HG02981 (cell line): ENCODE data around the gene MMAB.

Source experiments
- ATAC-seq: cut with Tn5 transposase; IDR thresholded peaks from one replicate; pipeline ENCODE4 v1.9.1; 2021; ENCODE audit warnings: mild to moderate bottlenecking, moderate library complexity; ENCODE audit not compliant: unreplicated experiment

MMAB gene

DNA sequence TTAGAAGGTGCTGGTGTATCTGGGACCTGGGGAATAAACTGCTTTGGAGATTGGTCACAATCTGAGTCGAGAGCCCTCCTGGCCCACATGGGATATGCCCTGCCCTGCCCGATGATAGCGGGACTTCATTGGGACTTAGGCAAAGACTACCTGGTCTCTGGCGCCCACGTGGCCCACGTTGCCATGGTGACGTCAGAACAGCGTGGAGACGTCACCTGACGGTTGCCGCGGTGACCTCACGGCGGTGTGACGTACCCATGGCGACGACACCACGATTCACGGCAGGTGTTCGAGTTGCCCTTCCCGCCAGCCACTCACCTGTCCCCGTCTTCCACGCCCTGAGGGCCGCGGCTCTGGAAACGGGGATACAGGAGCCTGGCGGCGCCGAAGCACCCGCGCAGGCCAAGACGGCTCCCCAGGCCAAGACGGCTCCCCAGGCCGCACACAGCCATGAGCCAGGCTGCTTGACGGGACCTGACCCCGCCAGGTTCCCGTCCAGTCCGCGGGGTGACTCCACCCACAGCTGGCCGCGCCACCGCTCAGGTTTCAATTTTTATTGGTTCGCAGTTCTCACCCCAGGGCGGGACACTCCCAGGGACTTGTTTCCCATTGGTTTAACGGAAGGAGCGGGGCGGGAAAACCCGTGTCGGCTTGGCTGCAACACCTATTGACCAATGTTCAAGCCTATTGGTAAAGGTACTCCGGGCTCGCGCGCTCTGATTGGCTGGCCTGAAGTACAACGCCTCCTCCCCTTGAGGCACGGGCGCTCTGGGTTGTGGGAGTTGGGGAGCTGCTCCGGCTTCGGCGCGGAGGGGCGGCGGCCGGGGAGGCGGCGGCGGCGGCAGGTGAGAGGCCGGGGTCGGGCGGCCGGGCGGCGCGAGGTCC, at the start of gene MMAB, which contains the start of gene MVK:
Gene MMAB, minus strand, starts transcription at position 476 of the 885 bp plus-strand sequence. Its CDS starts 24 bp downstream, at position 452.
Gene MVK, plus strand, starts transcription at position 766 of the 885 bp plus-strand sequence. CDS start 1,029 bp downstream, outside the sequence.
- peak; percentile 96 for ATAC-seq

DNA sequence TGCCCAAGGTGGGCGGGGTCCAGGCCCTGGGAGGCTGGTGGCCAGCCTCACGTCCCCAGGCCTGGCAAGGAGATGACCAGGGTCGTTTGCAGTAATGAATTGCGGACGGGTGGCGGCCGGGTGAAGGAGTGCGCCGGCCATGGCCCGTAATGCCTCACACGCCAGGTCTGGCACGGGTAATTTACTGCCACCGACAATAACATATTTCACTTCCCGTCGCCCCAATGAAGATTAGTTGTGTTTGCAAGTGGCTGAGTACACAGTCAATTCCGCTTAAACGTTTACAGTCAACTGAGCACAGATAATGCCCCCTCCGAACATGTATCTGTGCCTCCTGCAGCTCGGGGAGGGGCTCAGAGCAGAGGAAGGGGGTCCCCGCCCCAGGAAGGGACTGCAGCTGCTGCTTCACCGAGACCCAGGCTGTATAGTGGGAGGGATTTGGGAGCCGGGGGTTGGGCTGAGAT, 48.6 kb upstream of the MMAB start:
- no peak for ATAC-seq

DNA sequence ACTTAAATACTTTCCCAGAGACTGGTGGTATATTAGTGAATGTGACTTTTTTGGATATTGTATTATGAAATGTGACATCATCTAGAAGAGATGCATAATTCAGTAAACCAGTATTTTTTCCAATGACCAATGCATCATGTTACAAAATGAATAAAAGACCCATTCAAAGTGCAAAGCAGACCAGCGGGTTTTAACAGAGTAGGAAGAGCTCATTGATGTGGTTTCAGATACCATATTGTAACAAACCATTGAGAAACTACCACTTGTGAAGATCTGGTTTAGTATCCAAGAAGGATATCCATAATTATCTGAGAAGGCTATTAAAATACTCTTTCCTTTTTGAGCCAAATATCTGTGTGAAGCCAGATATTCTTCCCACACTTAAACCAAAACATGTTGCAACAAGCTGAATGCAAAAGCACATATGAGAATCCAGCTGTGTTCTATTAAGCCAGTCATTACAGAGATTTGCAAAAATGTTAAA, 47.9 kb upstream of the MMAB start:
- no peak for ATAC-seq

DNA sequence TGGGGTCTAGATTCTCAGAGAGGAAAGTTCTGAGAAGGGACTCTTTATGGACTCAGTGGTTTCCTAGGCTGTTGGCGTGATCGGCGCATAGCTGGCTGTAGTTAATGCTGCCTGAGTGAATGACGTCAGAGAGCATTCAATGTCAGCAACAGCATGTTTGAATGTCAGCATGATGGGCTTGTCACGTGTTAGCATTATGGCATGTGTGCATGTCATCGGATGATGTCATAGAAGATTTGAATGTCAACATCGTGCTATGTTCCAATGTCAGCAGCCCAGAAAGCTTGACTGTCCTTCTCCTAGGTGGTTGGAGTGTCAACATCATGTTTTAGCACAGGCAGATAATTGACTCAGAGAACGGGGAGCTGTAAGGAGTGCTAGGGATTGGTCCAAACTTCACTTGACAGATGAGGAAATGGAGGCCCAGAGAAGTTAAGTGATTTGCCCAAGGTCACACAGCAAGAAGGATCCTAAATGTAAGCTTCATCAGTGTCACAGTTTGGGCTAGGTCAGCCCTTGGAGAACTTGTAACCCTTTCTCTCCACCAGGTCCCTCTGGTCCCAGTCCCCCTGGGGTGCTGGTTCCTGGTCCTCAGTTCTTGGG, 45.8 kb upstream of the MMAB start:
- ATAC-seq = no peak

DNA sequence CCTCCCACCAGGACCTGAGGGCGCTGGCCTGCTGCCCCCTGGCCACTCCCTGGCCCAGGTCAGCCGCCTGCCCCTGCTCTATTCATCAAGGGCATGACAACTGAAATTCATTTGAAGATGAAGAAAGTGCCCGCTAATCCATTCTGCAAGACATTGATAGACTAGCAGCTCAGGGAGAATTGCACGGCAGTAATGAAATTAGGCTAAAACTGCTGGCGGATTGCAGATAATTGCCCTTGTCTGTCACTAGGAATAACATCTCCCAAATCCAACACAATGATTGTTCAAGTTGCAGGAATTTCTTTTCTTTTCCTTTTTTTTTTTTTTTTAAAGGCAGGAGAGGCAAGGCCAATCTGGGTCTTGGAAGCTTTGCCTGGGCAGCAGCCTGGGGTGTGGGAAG, 44.8 kb upstream of the MMAB start:
- no peak for ATAC-seq

DNA sequence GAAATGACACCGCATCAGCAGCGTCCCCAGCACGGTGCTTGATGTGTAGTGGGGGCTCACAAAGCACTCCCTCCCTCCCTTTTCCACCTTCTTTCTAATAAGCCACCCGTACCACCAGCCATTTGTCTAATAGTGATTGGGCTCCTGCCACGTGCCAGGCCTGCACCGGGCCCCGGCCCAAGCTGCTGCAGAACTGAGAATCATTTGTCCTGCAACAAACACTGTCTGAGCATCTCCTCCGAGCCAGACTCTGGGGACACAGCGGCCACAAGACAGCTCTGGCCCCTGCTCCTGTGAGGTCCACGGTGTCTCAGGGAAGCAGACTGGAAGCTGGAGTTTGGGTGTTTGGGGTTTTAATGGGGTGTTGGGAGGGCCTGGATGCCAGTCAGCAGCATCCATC, 44.2 kb upstream of the MMAB start:
- no peak for ATAC-seq

DNA sequence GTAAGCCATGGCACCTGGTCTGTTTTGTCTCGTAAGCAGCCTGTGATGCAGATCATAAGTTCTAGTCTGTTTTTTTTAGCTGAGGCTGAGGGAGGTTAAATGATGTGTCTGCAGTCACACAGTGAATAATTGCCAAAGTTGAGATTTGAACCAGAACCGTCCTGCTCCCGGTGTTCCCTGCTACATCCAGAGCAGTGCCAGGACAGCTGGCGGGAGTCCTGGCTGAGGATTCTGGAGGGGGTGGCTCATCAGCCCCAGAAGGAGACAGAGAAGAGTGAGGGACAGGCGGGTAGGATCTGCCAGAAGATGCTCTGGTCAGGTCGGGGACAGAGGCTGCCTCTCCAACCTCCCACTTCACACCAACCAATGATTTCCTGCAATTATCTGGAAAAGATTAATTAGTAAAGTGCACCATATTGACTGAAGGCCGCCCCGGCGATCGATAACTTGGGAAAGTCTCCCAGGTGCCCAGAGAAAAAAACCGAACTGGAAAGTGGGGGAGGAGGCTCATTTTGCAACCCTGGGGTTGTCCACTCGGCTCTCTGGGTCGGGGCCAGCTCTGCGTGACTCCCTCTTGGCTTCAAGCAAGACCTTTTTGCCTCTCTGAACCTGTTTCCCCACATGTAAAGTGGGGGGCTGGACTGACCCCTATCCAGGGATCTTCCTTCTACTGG, 42.4 kb upstream of the MMAB start:
- no peak for ATAC-seq

DNA sequence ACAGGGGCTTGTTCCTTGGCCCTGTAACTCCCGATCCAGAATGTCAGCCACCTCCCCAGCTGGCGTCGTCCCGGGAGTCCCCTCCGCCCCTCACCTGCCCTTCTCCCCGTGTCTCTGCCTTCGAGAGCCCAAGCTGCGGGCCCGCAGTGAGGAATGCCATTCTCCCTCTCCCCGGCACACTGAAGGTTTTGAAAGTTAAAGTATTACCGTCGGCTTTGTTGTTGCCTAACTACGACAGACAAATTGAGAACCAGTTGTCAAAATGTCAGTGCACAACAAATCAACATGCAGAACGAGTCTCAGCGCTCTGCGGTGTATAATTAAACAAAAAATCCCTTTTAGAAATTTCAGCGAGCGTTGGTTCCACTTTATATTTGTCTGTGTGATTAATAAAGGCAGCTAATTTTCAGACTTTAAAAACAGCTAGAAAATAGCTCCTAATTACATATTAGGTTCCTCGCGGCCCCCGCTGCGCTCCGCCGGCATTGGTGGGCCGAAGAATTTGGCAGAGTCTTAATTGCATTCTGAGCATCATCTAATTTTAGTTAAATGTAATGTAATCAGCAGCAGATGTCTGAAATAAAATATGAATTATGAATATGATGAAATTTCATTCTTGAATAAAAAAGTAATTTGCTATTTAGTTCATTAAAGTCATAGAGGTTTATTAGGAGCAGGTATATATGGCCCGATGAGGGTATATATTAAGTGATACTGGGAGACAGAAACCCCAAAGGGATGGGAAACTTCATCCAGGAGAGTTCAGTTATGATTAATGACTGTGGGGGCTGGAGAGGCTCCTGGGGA, 40.5 kb upstream of the MMAB start:
- no peak for ATAC-seq

DNA sequence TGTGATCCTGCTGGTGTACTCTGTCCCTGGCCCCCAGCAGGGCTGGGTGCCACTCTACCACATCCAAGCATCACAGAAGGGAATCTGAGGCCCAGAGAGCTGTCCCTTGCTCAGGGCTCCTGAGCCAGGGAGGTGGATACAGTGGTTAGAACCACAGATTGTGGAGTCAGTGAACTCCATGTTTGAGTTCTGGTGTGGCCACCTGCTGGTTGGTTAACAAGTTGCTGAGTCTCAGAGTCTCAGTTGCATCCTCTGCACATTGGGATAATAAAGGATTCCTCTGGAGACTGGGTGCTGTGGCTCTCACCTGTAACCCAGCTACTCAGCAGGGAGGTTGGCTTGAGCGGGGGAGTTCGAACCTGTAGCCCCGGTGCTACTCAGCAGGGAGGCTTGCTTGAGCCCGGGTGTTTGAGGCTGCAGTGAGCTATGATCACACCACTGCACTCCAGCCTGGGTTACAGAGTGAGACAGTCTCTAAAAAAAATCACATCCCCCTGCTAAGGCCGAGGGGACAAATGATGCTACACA, 39.7 kb upstream of the MMAB start:
- no peak for ATAC-seq

DNA sequence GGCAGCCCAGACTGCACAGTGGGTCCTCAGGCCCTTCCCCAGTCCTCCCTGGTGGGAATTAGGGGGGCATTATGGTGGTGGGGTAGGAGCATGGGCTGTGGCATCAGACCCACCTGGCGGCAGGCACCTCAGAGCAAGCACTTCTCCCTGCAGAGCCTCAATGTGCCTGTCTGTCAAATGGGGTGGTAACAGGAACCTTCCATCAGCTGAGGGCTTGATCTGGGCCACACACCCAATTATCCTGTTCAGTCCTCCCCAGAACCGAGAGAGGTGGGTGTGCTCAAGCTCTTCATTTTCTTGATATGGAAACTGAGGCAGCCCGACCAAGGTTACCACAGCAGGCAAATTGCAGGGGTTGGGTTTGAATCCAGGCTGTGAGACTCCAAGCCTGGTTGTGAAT, 38.7 kb upstream of the MMAB start:
- no peak for ATAC-seq

DNA sequence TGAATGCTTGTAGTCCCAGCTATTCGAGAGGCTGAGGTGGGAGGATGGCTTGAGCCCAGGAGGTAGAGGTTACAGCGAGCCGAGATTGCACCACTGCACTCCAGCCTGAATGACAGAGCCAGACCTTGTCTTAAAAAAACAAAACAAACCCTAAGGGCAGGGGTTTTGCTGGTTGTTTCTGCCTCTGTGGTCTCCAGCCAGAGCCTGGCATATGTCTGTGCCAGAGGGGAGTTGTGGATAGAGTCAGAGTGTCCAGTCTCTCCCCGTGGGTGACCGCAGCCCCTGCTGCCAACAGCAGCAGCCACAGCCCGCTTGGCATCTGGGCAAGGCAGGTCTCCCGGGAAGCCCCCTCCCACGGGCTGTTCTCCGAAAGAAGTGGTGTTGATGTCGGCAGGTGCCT, 37.9 kb upstream of the MMAB start:
- ATAC-seq = no peak

DNA sequence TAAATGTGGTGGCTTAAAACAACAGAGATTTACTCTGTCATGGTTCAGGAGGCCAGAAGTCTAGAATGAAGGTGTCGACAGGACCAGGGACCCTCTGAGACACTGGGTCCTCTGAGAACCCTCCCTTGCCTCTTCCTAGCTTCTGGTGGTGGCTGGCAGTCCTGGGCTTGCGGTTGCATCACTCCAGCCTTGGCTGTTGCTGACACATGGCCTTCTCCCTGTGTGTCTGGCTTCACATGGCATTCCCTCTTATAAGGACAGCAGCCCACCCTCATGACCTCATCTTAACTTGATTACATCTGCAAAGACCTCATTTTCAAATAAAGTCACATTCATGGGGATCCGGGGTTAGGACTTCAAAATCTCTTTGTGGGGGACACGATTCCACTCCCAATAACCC, 37.2 kb upstream of the MMAB start:
- ATAC-seq = no peak

DNA sequence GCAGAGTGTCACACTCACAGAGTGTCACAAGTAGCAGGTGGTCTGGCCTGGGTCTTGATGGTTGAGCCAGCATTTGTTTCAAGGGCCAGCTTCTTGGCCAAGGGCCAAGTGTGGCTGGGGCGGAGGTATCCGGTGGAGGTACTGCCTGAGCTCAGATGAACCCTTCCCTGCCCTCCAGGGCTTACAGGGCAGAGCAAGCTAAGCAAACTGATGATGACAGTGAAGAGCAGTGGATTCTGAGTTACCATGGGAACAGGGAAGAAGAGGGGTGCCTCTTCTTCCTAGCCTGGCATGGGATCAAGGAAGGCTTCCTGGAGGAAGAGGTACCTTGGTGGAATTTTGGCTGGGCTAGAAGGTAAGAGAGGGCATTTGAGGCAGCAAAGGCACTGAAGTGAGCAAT, 36.0 kb upstream of the MMAB start:
- no peak for ATAC-seq

DNA sequence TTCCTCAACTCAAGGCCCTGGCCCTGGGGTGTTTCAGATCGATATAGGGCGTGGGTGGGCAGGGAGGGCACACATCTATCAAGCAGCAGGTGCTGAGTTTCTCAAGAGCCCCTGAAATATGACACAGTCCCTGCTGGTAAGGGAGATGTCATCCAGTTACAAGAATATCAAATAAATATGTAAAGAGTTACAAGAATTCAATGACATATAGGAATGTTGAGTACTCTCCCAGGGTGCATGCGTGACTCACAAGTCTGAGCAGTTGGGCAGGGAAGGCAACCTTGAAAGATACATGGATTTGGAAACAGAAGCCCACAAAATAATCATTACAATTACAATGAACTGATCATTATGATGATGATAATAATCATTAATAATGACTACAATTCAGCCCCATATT, 35.5 kb upstream of the MMAB start:
- no peak for ATAC-seq

DNA sequence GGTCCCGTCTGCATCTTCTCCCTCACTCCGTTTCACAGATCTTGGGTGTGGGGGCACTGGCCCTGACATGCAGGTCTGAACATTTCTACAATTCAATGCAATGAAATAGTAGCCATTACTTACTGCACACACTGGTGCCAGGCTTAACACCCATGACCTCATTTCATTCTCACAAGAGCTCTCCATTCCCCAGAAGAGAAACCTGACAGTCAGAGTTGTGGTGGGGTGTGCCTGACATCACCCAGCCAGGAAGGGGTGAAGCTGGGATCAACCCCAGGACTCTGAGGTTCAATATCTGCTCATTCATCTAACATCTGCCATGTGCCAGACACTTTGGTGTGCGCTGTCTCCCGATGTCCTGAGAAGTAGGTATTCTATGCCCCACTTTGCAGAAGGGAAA, 35.0 kb upstream of the MMAB start:
- no peak for ATAC-seq

DNA sequence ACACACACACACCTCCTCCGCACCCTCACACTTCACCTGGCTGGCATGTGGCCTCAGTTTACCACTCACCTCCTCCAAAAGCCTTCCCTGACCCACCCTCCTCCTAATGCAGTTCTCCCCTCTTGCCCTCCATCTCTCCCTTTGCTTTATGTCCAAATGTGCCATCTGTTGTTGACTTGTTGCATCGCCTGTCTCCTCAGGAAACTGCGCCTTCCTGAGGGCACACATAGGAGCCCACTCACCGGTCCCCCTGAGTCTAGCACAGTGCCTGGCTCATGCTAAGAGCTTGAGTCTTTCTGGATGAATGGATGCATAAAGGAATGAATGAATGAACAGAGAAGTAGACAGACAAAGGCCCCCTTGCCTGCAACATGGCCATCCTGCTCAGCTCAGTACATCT, 34.3 kb upstream of the MMAB start:
- no peak for ATAC-seq

DNA sequence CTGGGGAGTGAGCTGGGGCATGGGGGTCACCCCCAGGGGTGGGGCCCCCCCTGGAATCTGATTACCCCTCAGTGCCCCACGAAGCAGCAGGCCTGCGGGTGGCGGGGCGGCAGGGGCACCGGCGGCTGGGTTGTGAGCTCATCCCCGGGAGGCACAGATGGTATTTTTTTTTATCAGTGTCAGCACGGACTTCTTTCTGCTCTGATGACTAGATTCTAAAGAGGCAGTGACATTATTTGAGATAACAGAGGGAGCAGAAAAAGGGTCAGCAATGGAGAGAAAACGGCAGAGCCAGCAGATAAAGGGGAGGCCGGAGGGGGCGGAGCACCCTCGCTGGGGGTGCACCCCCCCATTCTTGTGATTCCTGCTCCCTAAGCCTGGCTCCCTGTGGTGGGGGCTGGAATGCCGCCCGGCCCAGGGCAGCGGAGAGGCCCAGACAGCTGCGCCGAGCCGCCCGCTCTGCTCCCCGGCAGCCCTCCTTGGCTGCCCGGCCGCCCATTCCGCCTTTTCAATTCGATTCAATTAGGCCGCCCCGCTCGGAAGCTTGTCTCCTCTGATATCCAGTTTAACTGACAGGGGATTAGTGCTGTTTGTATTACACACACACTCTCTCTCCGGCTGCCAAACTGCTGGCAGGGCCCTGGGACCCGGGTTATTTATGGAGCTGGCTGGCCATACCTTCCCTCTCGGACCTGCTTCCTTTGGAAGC, 33.2 kb upstream of the MMAB start:
- no peak for ATAC-seq

DNA sequence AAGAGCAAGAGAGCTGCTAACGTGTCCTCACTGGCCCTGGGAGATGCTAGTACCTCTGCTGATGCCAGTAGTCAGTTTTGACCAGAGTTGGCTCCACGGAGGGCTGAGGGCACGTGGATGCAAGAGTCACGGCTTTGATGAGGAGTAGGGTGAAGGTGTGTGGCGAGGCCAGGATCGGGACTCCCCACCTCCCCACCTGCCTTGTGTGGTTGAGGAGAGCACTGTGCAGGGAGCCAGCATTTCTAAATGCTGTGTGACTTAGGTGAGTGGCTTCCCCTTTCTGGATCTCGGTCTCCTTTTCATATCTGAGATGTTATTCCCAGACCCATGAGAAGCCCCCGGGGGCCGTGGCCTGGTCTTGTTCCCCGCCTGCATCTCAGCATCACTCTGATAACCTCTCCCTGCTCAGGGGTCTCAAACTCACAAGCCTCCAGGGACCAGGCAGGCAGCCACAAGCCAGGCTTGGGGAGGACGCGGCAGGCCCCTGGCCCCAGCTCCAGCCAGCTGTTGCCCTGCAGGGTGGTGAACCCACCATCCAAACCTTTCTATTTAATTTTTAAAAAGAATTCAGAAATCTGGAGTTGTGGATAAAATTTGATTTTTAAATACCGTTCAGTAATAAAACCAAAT, 32.4 kb upstream of the MMAB start:
- no peak for ATAC-seq

DNA sequence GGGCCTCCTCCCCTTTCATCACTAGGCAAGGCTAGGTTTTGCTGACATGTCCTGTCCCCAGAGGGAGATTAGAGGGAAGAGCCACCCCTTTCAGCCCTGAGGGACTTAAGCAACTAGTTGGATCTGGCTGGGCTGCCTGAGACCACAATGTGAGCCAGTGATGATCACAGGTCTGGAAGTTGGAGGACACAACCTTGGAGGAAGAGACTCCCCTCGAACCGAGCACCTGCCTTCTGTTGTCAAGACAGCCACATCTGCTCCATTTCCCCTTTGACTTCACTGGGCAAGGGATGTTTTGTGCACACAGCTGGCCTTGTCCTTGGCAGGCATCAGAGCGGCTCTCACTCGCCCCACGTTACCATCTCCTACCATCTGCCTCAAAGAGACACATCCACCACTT, 31.7 kb upstream of the MMAB start:
- ATAC-seq = no peak
